WTC11 (cell line): ENCODE results near the gene PCLAF. TPM values are rescaled to one million over a fixed set of nuclear protein-coding genes. Genes with fewer than 3 reads are reported as not detected.

Experiments used
- ATAC-seq: fragments of 200-7000 bp; cut with Tn5 transposase; 2 replicates; pipeline ENCODE4 v1.10.0; 2021; ENCODE audit warnings: mild to moderate bottlenecking, moderate library complexity
- CTCF ChIA-PET: fragments of 300-600 bp; sonication (Branson Sonifier 250); formaldehyde crosslinking; loops from one replicate; lab custom pipeline; 2021; ENCODE audit warnings: antibody characterized with exemption; lab: Charles Lee
- POLR2A ChIA-PET: fragments of 350-600 bp; sonication (Branson Sonifier 250); formaldehyde crosslinking; loops from one replicate; lab custom pipeline; 2021; ENCODE audit warnings: antibody characterized with exemption; lab: Charles Lee
- DNase-seq: peaks from one replicate; pipeline ENCODE4 v3.0.0; 2021; ENCODE audit warnings: low spot score
- H3K27ac Mint-ChIP-seq: 2 replicates; pipeline ENCODE4 v1.8.0; 2021; ENCODE audit warnings: mixed read lengths
- H3K27me3 Mint-ChIP-seq: 2 replicates; pipeline ENCODE4 v1.8.0; 2021; ENCODE audit warnings: low read depth, mild to moderate bottlenecking, moderate library complexity, mixed read lengths
- H3K36me3 Mint-ChIP-seq: 2 replicates; pipeline ENCODE4 v1.8.0; 2021; ENCODE audit warnings: mixed read lengths
- H3K4me1 Mint-ChIP-seq: 2 replicates; pipeline ENCODE4 v1.8.0; 2022; ENCODE audit warnings: mixed read lengths
- H3K4me3 Mint-ChIP-seq: 2 replicates; pipeline ENCODE4 v1.8.0; 2021; ENCODE audit warnings: mild to moderate bottlenecking, moderate library complexity, mixed read lengths
- H3K9me3 Mint-ChIP-seq: 2 replicates; pipeline ENCODE4 v1.8.0; 2021; ENCODE audit warnings: mixed read lengths
- JAZF1 ChIP-seq: fragments of 250-450 bp; sonication (Bioruptor Pico); IDR thresholded peaks from 2 replicates; pipeline ENCODE4 v1.9.0; 2021; ENCODE audit warnings: moderate library complexity, mild to moderate bottlenecking, inconsistent platforms
- KAT7 ChIP-seq: sonication (generic); formaldehyde crosslinking; IDR thresholded peaks from 2 replicates; pipeline ENCODE4 v1.8.1; 2023; ENCODE audit warnings: missing genetic modification reagents, mild to moderate bottlenecking, borderline replicate concordance
- NFATC4 ChIP-seq: fragments of 250-450 bp; sonication (Bioruptor Pico); IDR thresholded peaks from 2 replicates; pipeline ENCODE4 v1.9.0; 2021; ENCODE audit warnings: mild to moderate bottlenecking
- SMAD3 ChIP-seq: sonication (generic); formaldehyde crosslinking; IDR thresholded peaks from 2 replicates; pipeline ENCODE4 v1.8.0; 2022; ENCODE audit warnings: missing genetic modification reagents, mild to moderate bottlenecking, borderline replicate concordance
- TP53 ChIP-seq: sonication (generic); formaldehyde crosslinking; IDR thresholded peaks from 2 replicates; pipeline ENCODE4 v1.8.1; 2023; ENCODE audit warnings: mild to moderate bottlenecking, missing genetic modification reagents
- ZBTB21 ChIP-seq: sonication (generic); formaldehyde crosslinking; IDR thresholded peaks from 2 replicates; pipeline ENCODE4 v1.8.1; 2023; ENCODE audit warnings: mild to moderate bottlenecking, missing genetic modification reagents, borderline replicate concordance
- ZNF121 ChIP-seq: sonication (generic); formaldehyde crosslinking; IDR thresholded peaks from 2 replicates; pipeline ENCODE4 v1.8.0; 2023; ENCODE audit warnings: missing genetic modification reagents
- ZNF281 ChIP-seq: sonication (generic); formaldehyde crosslinking; IDR thresholded peaks from 2 replicates; pipeline ENCODE4 v1.8.0; 2023; ENCODE audit warnings: mild to moderate bottlenecking, missing genetic modification reagents
- total RNA-seq: library from RNA; stranded (reverse); gene quantifications from 3 replicates; pipeline ENCODE4 v1.2.3, GENCODE V29; 2021
- TF ChIP-seq, protein P1 (sequence below): sonication (generic); formaldehyde crosslinking; IDR thresholded peaks from 2 replicates; pipeline ENCODE4 v1.8.0; 2023; ENCODE audit warnings: missing genetic modification reagents, mild to moderate bottlenecking, borderline replicate concordance
- TF ChIP-seq, protein P2 (sequence below): sonication (generic); formaldehyde crosslinking; IDR thresholded peaks from 2 replicates; pipeline ENCODE4 v1.8.0; 2022; ENCODE audit warnings: mild to moderate bottlenecking, missing genetic modification reagents
- TF ChIP-seq, protein P3 (sequence below): sonication (generic); formaldehyde crosslinking; IDR thresholded peaks from 2 replicates; pipeline ENCODE4 v1.8.0; 2022; ENCODE audit warnings: mild to moderate bottlenecking, missing genetic modification reagents
- TF ChIP-seq, protein P4 (sequence below): fragments of 200-600 bp; IDR thresholded peaks from 2 replicates; pipeline ENCODE4 v1.8.0; 2022; ENCODE audit warnings: antibody characterized with exemption
- TF ChIP-seq, protein P5 (sequence below): sonication (generic); formaldehyde crosslinking; IDR thresholded peaks from 2 replicates; pipeline ENCODE4 v1.8.1; 2022; ENCODE audit warnings: mild to moderate bottlenecking, missing genetic modification reagents, moderate library complexity, borderline replicate concordance

Gene PCLAF
- total RNA-seq, 1 experiment from 2014 or later = 27.2 TPM

DNA sequence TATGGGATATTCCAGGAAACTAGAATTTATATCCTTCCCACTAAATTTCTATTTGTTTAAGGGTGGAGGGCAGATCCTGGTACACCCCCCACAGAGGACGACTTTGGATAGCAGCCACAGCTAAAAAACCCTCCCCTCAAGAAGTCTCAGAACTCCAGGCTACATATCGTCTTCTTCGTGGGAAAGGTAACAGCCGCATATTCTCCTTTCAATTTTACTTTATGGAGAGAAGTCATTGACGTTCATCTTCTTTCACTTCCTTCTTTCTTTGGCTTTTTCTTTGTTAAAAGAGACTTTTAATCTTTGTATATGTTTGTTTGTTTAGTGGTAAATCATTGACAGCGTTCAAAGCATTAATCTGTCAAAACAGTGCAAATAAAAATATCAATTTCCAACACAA, 42.7 kb upstream of the PCLAF start (continued):
- TF ChIP-seq, protein P1, sequence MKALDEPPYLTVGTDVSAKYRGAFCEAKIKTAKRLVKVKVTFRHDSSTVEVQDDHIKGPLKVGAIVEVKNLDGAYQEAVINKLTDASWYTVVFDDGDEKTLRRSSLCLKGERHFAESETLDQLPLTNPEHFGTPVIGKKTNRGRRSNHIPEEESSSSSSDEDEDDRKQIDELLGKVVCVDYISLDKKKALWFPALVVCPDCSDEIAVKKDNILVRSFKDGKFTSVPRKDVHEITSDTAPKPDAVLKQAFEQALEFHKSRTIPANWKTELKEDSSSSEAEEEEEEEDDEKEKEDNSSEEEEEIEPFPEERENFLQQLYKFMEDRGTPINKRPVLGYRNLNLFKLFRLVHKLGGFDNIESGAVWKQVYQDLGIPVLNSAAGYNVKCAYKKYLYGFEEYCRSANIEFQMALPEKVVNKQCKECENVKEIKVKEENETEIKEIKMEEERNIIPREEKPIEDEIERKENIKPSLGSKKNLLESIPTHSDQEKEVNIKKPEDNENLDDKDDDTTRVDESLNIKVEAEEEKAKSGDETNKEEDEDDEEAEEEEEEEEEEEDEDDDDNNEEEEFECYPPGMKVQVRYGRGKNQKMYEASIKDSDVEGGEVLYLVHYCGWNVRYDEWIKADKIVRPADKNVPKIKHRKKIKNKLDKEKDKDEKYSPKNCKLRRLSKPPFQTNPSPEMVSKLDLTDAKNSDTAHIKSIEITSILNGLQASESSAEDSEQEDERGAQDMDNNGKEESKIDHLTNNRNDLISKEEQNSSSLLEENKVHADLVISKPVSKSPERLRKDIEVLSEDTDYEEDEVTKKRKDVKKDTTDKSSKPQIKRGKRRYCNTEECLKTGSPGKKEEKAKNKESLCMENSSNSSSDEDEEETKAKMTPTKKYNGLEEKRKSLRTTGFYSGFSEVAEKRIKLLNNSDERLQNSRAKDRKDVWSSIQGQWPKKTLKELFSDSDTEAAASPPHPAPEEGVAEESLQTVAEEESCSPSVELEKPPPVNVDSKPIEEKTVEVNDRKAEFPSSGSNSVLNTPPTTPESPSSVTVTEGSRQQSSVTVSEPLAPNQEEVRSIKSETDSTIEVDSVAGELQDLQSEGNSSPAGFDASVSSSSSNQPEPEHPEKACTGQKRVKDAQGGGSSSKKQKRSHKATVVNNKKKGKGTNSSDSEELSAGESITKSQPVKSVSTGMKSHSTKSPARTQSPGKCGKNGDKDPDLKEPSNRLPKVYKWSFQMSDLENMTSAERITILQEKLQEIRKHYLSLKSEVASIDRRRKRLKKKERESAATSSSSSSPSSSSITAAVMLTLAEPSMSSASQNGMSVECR (CRISPR knock-in tag) = no peak
- TF ChIP-seq ZNF281 (CRISPR knock-in tag) = no peak
- TF ChIP-seq ZBTB21 (CRISPR knock-in tag) = no peak
- TF ChIP-seq, protein P2, sequence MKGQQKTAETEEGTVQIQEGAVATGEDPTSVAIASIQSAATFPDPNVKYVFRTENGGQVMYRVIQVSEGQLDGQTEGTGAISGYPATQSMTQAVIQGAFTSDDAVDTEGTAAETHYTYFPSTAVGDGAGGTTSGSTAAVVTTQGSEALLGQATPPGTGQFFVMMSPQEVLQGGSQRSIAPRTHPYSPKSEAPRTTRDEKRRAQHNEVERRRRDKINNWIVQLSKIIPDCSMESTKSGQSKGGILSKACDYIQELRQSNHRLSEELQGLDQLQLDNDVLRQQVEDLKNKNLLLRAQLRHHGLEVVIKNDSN = no peak
- no peak for TF ChIP-seq TP53 (CRISPR knock-in tag)
- TF ChIP-seq, protein P3, sequence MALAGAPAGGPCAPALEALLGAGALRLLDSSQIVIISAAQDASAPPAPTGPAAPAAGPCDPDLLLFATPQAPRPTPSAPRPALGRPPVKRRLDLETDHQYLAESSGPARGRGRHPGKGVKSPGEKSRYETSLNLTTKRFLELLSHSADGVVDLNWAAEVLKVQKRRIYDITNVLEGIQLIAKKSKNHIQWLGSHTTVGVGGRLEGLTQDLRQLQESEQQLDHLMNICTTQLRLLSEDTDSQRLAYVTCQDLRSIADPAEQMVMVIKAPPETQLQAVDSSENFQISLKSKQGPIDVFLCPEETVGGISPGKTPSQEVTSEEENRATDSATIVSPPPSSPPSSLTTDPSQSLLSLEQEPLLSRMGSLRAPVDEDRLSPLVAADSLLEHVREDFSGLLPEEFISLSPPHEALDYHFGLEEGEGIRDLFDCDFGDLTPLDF = no peak
- no peak for TF ChIP-seq KAT7 (CRISPR knock-in tag)
- TF ChIP-seq, protein P4, sequence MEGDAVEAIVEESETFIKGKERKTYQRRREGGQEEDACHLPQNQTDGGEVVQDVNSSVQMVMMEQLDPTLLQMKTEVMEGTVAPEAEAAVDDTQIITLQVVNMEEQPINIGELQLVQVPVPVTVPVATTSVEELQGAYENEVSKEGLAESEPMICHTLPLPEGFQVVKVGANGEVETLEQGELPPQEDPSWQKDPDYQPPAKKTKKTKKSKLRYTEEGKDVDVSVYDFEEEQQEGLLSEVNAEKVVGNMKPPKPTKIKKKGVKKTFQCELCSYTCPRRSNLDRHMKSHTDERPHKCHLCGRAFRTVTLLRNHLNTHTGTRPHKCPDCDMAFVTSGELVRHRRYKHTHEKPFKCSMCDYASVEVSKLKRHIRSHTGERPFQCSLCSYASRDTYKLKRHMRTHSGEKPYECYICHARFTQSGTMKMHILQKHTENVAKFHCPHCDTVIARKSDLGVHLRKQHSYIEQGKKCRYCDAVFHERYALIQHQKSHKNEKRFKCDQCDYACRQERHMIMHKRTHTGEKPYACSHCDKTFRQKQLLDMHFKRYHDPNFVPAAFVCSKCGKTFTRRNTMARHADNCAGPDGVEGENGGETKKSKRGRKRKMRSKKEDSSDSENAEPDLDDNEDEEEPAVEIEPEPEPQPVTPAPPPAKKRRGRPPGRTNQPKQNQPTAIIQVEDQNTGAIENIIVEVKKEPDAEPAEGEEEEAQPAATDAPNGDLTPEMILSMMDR = no peak
- no peak for TF ChIP-seq NFATC4 (CRISPR knock-in tag)

DNA sequence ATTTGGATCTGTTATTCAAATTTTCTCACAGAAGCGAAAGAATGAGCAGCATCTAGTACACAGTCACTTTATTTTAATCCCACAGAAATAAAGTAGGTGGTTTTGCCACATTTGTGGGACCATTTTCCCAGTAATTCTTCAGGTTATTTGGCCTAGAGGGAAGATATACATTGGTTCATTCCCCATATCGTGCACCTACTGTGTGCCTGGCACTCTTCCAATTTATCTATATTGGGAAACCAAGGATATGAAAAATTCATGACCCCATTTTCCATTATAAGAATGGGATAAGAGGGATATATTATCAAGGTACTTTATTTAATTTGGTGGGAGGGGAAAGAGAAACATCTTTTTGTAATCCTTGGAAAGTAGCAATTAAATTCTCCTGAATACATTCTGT, 41.5 kb upstream of the PCLAF start:
- Mint-ChIP-seq H3K9me3 (no peaks in the 10 kb centered on the region), H3K4me1 (no peaks in the 10 kb centered on the region), H3K4me3 (no peak overlapping the region), H3K36me3 (peaks cover 22% of the 10 kb centered on the region), H3K27me3 (peaks cover 10% of the 10 kb centered on the region), H3K27ac (no peak overlapping the region)
- no peak for ATAC-seq
- CTCF ChIA-PET = no interaction called here
- DNase-seq = no peak
- POLR2A ChIA-PET = interaction anchor here (0.7 kb wide), 1 partner anchor 999 kb away, joined by 6 read pairs; no protein-coding TSS in a partner anchor
- TF ChIP-seq, protein P5, sequence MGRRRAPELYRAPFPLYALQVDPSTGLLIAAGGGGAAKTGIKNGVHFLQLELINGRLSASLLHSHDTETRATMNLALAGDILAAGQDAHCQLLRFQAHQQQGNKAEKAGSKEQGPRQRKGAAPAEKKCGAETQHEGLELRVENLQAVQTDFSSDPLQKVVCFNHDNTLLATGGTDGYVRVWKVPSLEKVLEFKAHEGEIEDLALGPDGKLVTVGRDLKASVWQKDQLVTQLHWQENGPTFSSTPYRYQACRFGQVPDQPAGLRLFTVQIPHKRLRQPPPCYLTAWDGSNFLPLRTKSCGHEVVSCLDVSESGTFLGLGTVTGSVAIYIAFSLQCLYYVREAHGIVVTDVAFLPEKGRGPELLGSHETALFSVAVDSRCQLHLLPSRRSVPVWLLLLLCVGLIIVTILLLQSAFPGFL (CRISPR knock-in tag) = no peak
- no peak for TF ChIP-seq JAZF1 (CRISPR knock-in tag)
- no peak for TF ChIP-seq SMAD3 (CRISPR knock-in tag)
- TF ChIP-seq ZNF121 (CRISPR knock-in tag) = no peak
- TF ChIP-seq, all 79 proteins: peak for 0
